Fibroblast of lung (primary cell): ENCODE measurements around the gene RUNX2.

Source experiments
- CTCF ChIP-seq, 2 donors: IDR thresholded peaks in 1 of 2; conservative IDR thresholded peaks in 1 of 2; 1 replicate in 1 of 2; 2 replicates in 1 of 2; pipeline ENCODE4 v1.5.1; 2011 to 2012; ENCODE audit warnings: low read length in 2 of 2, control low read depth in 1 of 2, inconsistent platforms in 1 of 2, low read depth in 1 of 2, mild to moderate bottlenecking in 1 of 2
- EZH2 ChIP-seq: IDR thresholded peaks from 2 replicates; pipeline ENCODE4 v1.5.1; 2012; ENCODE audit warnings: low read length, control low read depth, mild to moderate bottlenecking; ENCODE audit errors: missing control alignments

GRCh38 chr6:45415315-45415714 is 87.2 kb downstream of the RUNX2 start:
- TF ChIP-seq CTCF (conservative IDR thresholded peaks at IDR 0.05 in 1 of 2, IDR thresholded peaks at IDR 0.05 in 1 of 2; ENCODE audit: low read depth in 1 of 2, low read length in 2 of 2) (no peak), EZH2 (no peak)
